ENCODE results near the gene WDR88. TPM values are rescaled to one million over a fixed set of nuclear protein-coding genes. Genes with fewer than 3 reads are reported as not detected.
A peak's percentile ranks its signal among the peaks of the same experiment; 100 is the strongest.

The WDR88 gene
- total and polyA plus RNA-seq, 2 experiments from 2014 or later: not detected

- TF ChIP-seq CTCF (conservative IDR thresholded peaks at IDR 0.05; ENCODE audit: low read depth in 2 of 2): peak; percentile 57 to 72
Measured at GRCh38 chr19:33214596-33214995, 82.7 kb downstream of the WDR88 start (continued).

GRCh38 chr19:33215438-33216197 is 83.7 kb downstream of the WDR88 start:
- Histone ChIP-seq H4K20me1 (replicated peaks; ENCODE audit: insufficient read depth) (no peaks in the 10 kb centered on the region), H3K9me2 (ENCODE audit: insufficient read depth) (no peaks in the 10 kb centered on the region), H3K79me2 (replicated peaks; ENCODE audit: insufficient read depth) (no peaks in the 10 kb centered on the region), H3K4me2 (no peak overlapping the region), H3K27me3 (ENCODE audit: insufficient read depth) (no peaks in the 10 kb centered on the region), H3K36me3 (ENCODE audit: insufficient read depth) (no peaks in the 10 kb centered on the region), H3K4me3 (no peak overlapping the region), H3K4me1 (ENCODE audit: insufficient read depth) (no peaks in the 10 kb centered on the region), H3F3A (replicated peaks; ENCODE audit: low read depth) (no peaks in the 10 kb centered on the region), H3K27ac (ENCODE audit: low read depth) (no peak overlapping the region), H2AFZ (no peak overlapping the region)
- ATAC-seq (no peak), DNase-seq (ENCODE audit: low spot score) (no peak)
- Mint-ChIP-seq H3K27me3 (ENCODE audit: insufficient read depth, low read depth, poor library complexity) (peaks cover 13% of the 10 kb centered on the region), H3K4me3 (no peak overlapping the region), H3K4me1 (peaks cover 7% of the 10 kb centered on the region; the same call in 2 of the 3 replicates), H3K27ac (no peak overlapping the region; the same call in 1 of the 2 replicates), H3K9me3 (no peaks in the 10 kb centered on the region), H3K36me3 (ENCODE audit: low read depth) (no peaks in the 10 kb centered on the region)
- TF ChIP-seq NANOG (IDR thresholded peaks at IDR 0.05; ENCODE audit: borderline replicate concordance): no peak
- TF ChIP-seq REST (IDR thresholded peaks at IDR 0.05; ENCODE audit: unreplicated experiment): no peak
- no peak for TF ChIP-seq ZNF462 (CRISPR knock-in tag; IDR thresholded peaks at IDR 0.05)
- TF ChIP-seq EZH2phosphoT487 (IDR thresholded peaks at IDR 0.05; ENCODE audit: unreplicated experiment): no peak
- no peak for TF ChIP-seq CREB1 (CRISPR knock-in tag; IDR thresholded peaks at IDR 0.05; ENCODE audit: low read depth)
- no peak for TF ChIP-seq ZNF114 (CRISPR knock-in tag; IDR thresholded peaks at IDR 0.05)
- TF ChIP-seq EZH2 (IDR thresholded peaks at IDR 0.05; ENCODE audit: low read depth, unreplicated experiment): no peak
- no peak for TF ChIP-seq CTCF (conservative IDR thresholded peaks at IDR 0.05; ENCODE audit: low read depth in 2 of 2)
- TF ChIP-seq STAT1 (IDR thresholded peaks at IDR 0.05; ENCODE audit: unreplicated experiment): no peak
- TF ChIP-seq ZNF331 (CRISPR knock-in tag; IDR thresholded peaks at IDR 0.05; ENCODE audit: low read depth): no peak
